HG02852 (cell line): ENCODE measurements around the gene LRRC8D.

ENCODE experiments used
- ATAC-seq: cut with Tn5 transposase; IDR thresholded peaks from one replicate; pipeline ENCODE4 v1.9.1; 2021; ENCODE audit warnings: mild to moderate bottlenecking, moderate library complexity; ENCODE audit not compliant: unreplicated experiment

Gene LRRC8D

DNA sequence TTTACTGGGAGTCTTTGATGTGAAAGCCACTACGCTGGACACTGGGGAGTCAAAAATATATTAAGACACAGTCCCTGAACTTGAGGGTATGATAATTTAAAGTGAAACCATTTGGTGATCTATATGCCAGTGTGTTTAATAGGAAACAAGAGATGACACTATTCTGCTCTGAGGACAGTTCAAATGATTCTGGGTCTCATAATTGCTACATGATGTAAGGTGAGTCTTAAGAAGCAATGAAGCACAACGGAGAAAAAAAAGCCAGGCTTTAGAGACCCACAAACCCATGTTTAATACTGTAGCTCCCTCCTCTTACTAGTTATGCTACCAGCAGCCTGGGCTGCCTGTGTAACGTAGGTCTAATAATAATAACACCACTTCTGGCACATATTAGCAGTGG is 14.2 kb upstream of the LRRC8D start:
- ATAC-seq: no peak

DNA sequence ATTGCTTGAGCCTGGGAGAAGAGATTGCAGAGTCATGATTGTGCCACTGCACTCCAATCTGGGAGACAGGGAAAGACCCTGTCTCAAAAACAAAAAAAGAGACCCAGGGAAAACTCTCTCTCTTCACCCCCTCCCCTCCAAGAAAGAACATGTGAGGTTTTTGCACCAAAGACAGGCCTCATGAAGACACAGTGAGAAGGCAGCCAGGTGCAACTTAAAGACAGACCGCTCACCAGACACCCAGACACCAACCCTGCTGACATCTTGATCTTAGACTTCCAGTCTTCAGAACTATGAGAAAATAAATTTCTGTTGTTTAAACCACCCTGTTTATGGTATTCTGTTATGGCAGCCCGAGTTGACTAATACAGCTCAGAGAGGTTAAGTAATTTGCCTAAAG is 13.3 kb upstream of the LRRC8D start:
- no peak for ATAC-seq

DNA sequence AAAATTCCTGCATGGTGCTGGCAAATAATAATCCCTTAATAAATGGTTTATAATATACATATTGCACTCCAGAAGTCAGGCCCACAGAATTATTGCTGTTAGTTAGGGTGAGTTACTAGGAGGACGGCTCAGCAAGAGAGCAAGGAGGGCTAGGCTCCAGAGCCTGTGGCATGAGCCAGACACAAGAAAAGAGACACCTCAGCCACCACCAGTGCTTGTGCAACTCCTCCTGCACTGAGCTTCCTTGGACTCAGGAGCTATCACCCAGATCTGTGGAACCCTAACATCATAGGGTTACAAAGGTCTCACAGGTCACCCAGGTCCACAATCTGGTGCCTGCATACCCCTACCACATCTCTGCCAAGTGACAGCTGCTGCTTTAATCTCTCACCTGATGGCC is 12.8 kb upstream of the LRRC8D start:
- ATAC-seq: no peak

DNA sequence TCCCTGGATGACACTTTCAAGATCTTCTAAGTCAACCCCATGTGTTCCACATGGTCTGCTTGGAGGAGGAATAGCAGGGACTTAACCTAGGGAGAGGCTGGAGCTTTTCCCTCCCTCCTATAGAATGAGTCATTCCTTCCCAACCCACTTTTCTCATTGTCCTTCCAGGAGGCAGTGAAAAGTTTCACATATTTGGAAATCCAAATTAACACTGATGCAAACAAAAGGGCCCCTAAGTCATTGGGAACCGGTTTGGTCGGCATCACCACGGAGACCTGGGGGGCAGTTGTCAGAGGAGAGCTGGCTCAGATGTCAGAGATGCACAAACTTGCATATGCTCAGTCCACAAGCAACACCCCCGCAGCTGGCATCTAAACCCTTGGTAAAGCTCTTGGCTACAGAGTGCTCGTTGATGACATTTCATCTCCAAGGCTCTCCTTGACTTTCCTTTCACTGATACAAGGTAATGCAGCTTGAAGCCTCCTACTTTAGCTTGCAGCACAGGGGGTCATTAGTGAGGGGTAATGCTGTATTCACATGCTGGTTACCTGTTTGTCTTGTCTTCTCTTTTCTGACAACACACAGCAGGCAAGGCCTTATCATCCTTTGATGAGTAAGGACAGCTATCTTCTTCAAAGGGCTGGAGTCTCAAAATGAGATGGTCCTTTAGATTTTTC is 12.3 kb upstream of the LRRC8D start:
- no peak for ATAC-seq

DNA sequence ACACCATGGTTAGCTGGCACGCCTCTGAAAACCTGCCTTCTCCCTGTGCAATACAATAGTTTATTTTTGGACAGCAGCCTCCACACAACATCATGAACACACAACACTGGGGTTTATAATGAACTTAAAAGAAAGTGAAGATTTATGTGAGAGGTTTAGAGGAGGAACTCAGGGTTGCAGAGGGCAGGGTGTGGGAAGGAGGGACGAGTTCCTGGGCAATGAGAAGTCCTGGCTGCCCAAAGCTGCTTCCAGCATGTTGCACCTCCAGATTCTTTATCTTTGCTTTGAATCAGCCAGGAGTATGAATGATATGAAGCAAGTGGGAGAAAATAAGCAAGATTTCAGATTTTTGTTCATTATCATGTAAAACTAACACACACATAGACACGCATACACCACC is 11.3 kb upstream of the LRRC8D start:
- no peak for ATAC-seq

DNA sequence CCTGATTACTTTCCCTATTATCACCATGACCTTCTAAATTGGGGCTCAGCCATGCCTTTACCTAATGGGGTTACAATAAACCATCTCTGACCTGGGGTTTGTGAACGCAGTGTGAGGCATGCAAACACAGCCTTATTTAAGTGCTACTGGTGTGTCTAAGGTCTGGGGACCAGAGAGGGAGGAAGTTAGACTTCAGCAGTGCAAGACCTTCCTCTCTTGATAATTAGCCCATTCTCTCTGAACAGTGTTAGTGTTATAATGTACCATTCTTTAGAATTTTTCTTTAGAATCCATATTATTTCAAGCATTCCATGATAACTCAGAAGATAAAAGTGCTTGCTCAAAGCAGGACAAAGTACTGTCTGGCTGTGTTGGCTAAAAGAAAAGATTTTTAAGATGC is 10.5 kb upstream of the LRRC8D start:
- ATAC-seq: no peak

DNA sequence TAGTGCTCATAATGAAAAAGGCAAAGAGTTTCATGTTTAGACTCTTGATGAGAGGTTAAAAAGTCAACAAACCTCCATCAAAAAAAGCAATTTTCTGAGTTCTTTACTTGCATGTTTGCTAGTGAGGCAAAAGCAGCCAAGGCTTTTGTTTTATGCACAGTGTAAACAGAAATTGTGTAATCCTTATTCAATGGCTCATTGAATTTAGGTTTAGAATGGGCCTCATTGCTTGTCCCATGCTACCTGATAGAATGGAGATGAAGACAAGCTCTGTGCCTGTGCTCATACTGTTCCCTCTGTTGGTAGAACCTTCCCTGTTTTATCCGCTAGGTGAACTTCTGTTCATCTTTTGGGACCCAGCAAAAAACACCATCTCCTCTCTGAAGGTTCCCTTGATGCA is 10.0 kb upstream of the LRRC8D start:
- no peak for ATAC-seq

DNA sequence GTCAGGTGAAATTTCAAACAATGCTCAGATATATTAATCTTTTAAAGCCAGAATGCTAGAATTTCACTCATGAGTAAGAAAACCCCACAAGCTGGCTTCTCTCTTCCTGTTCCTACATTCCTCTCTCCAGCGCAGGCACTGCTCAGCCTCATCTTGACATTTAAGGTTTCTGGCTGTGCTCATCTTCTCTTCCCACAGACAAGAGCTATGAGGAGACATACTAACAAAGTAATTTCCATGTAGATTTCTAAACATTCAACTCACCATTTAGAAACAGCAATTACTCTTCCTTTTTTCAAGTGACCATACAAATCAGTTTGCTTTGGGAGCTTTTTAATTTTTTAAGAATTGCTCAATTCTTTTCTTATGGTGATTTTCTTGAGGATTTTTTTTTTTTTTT is 7.8 kb upstream of the LRRC8D start:
- ATAC-seq: no peak

DNA sequence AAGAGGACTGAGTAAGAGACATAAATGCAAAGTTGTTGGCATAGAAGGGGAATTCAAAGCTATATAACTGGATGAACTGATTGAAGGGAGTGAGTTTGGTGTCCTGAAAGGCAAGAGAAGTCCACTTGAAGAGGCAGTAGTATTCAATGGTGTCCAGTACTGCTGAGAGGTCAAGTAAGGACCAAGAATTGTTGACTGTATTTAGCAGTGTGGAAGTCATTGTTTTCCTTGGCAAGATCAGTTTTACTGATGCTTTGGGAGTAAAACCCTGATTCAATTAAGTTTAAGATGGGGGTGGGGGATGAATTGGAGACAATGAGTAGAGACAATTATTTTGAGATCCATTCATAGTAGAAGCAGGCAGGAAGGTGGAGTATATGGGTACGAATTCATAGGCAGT is 5.8 kb upstream of the LRRC8D start:
- no peak for ATAC-seq

DNA sequence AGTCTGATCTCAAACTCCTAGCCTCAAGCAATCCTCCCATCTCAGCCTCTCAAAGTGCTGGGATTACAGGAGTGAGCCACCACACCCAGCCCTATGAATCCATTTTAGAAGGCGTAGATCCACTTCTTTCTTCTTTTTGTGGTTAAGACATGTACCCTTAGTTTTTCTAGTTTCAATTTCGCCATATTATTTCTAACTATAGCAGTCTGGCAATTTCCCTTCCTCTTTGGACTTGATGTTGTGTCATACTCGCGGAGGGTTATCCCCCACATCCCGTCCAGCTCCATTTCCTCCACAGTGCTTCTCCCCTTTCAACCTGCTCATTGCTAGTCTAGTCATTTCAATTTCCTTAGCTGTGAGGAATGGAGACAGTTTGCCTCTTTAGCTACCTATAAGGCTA is 5.2 kb upstream of the LRRC8D start:
- ATAC-seq: peak; percentile 66

DNA sequence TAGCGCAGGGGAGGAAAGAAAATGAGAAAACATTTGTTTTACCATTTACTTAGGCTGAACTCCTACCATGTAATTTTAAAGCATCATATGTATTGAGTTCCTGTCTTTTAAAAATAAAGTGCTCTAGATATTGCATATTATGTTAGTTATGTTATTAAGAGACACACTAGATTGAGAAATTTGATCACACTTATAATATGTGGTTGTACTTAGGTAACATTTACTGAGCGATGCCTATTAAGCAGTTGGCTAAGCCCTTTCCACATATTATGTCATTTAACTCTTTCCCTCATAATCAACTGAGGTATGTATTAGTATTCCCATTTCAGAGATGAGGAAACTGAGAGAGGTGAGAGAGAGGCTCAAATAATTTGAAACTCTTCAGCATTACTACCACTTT is 4.5 kb upstream of the LRRC8D start:
- no peak for ATAC-seq

DNA sequence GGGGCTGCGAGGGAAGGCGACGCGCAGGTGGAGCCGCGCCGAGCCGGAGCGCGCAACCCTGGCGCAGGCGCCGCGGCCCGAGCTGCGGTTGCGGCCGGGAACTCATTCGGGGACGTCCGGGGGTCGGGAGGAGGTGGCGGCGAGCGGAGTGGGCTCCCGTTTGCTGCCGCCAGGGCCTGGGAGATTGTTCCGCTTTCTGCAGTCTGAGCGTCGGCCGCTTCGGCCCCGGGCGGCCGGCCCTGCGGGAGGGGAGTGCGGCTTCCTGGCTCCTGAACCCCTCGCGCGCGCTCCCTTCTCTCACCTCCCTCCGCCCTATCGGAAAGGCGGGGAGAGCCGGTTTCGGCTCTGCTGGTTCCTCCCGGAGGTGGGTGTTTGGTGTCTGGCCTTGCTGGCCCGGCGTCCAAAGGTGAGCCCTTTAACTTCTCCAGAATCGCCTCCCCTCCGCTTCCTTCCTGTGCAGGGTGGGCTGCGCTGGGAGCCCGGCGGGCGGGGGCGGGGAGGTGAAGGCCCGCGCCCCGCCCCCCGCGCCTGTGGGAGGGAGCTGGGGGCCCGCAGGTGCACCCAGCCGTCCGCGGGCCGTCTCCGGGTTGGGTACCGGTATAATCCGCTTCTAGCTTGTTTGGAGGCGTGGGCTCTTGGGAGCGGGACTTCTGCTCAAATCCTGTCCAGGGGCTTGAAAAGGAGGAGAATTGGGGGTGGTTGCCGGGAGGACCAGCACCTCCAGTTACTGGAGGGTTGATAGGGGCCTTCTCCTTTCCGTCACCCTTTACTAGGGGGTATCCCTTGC is 683 bp downstream of the LRRC8D start:
- ATAC-seq: peak; percentile 60

DNA sequence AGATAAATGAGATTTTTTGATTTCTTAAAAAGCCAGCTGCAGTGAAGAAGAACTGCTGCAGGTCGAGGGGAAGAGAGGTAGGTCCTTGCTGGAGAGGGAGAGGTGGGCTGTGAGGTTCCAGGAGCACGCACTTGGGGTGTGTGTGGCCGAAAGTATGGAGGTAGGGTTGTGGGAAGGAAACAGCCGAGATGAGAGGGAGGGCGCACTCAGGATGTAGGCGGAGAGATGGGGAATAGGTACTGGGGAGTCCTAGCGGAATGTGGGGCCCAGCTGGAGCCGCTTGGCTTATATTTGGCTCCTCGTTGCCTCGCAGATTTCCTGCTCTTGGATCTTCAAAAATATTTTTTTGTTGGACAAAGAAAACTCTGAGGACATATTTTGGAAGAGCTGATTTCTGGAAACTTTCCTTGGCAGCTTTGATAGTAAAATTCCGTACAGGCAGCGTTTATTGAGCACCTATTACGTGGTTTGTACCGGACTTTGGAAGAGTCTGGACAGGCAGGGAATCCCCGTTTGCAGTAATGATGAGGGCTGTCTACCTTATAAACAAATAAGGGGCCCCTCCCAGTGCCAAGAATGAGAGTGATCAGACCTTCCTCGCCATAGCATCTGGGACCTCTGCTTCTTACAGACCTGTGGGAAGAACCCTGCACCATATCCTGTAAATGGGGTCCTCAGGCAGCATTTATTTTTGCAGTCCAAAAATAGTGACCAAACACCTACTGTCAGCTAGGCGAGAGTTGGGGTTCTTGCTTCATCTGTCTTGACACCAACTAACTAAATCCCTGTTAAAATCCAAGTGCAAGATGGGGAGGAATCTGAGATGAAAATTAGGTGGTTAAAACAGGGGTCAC is 1.5 kb downstream of the LRRC8D start:
- no peak for ATAC-seq

DNA sequence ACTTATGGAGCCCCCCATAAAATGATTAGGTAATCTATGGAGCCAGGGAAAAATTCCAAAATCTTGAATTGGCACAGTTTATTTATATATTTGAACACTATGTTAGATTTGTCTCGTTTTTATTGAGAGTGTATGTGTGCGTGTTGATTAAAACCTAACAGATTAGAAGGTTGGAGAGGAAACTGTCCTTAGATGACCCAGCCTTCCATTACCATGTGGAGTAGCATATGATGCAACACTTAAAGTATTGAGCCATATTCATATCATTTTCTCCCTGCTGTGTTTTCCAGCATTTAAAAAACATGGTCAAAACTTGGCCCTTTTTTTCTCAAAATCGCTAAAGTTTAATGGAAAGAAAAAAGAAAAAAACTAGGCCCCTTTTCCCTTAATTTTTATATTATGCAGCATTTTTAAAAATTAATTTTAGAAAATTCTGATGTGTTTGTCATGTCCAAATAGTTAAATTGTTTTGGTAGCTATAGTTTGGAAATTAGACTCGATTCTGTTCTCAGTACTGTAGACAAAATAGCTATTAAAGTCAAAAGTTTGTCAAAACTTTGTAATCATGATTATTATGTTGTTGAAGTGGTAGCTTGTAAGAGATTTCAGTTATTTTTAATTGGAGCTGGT is 2.3 kb downstream of the LRRC8D start:
- ATAC-seq: no peak

DNA sequence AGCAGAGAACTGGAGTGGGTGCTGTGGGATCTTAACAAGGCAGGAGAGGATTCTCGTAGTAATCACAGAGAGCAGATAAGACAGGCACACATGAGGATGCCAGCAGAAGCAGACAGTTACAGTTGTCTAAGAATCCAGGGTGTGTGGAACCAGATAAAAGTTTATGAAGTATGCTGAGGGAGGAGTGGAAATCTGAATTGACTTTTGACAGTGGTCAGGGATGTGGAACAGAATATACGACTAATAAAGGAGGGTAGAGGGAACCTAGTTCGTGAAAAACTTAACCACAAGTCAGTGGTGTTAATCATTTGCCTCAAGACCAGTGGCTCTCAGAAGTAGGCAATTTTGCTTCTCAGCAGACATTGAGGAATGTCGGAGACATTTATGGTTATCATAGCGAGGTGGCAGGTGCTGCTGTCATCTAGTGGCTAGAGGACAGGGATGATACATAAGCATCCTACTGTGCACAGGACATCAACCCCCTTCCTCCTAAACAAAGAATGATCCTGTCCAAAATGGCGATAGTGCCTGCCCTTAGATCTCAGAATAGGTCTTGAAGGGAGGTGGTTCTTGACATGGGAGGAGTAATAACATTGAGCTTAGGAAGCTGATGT is 3.0 kb downstream of the LRRC8D start:
- ATAC-seq: no peak

DNA sequence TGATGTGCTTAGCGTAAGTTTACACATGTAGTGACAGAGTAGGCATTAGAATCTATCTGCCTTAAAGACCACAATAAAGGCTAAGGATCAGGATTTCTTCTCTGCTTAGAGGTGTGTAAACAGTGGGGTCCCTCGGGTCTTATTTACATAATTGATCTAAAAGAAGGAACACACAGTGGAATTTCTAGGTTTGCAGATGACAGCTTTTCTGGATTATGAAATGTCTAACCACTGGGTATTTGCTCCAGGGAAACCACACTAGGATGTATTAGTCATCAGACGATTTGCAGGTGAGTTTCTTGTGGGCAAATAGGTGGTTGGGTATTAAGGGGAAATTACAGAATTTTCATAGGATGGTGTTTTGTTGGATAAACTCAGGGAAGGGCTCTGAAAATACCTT is 5.8 kb downstream of the LRRC8D start:
- no peak for ATAC-seq

DNA sequence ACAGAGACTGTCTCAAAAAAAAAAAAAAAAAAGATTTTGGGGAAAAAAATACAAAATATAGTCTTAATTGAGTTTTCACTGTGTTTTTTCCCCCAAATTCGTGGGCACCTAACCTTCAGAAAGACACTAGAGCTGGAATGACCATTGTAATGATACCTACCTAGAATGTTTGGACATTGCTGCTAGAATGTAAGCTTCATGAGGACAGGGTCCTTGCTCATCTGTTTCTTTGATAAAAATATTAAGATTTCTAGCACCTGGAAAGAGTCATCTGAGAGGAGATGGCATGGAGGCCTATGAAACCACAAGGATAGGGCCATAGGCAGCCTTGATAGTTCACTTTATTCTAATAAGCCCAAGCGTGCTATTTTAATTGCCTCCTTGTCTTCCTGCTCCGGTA is 6.5 kb downstream of the LRRC8D start:
- ATAC-seq: no peak

DNA sequence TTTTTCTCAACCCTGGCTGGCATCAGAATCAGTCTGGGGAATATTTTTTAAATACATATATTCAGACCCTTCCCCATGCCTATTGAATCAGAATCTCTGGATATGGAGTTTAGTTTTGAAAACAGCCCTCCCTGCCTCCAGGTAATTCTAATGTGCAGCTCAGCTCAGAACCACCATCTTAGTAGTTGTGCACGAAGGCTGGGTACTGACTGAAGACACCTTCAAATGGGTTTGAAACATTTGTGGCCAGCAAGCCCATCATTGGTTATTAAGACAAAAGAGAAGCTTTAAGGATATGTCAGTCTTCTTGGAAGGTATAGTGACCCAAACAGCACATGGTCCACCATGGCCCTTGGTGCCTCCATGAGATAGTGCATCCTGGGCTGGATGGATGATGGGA is 7.1 kb downstream of the LRRC8D start:
- ATAC-seq: no peak

DNA sequence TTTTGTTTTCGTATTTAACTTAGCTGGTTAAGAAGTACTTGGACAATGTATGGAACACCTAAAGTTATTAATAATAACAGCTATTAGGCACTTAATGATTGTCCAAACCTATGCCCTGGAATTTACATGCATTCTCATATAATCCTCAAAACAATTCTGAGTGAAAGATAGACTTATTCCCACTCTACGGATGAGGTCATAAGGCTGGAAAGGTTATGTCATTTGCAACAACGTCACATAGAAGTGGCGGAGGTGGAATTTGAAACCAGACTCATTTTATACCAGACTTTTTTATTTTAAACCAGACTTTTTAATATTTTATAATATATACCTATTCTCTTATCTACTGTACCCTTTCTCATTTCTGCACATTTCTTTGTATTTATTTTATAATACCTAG is 8.4 kb downstream of the LRRC8D start:
- no peak for ATAC-seq

DNA sequence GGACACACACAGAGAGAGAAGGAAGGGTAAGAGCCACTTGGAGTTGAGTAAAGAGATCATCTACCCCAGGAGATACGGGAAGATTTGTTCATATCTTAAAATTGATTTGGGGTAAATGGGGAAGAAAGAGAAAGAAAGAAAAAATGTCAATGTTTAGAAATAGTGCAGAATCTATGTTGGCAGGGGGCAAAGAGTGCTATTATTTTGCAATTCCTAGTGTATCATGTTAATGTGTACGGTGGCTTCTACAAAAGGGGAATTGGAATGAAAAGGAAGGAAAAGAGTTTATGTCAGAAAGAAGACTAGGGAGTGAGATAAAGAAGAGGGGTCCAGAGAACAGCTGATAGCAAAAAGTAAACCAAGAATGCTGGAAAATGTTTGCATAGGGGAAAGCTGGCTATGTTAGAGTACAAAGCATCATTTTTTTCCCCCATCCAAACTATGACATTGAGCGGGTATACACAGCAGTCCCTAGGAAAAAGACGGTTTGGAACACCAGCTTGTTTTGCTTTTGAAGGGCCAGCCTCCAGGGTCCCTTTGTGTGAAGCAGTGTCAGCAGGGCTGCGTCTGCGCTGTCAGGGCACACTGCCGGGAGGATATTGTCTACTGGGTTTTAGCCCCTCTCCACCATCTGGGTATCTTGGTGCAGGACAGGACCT is 10.8 kb downstream of the LRRC8D start:
- no peak for ATAC-seq
